A549 (cell line): ENCODE data around the gene SHISA6. TPM values are rescaled to one million over a fixed set of nuclear protein-coding genes. Genes with fewer than 3 reads are reported as not detected.

Source experiments
- ATAC-seq, 2 experiments: fragments of 200-7000 bp in 1 of 2; fragments of >200 bp in 1 of 2; cut with Nextera tagmentation in 1 of 2; cut with Tn5 transposase in 1 of 2; 3 replicates each; pipeline versions ENCODE4 v1.8.0 to v1.9.1; 2018 to 2020; ENCODE audit warnings: mild to moderate bottlenecking in 1 of 2, moderate library complexity in 1 of 2
- CTCF ChIA-PET: fragments of 300-600 bp; sonication (Branson Sonifier 250); formaldehyde crosslinking; extraction: SDS; loops from one replicate; lab custom pipeline; 2021; ENCODE audit warnings: antibody characterized with exemption, inconsistent platforms; lab: Yijun Ruan, JAX
- POLR2A ChIA-PET: fragments of 350-600 bp; formaldehyde crosslinking; extraction: SDS; loops from one replicate; lab custom pipeline; 2021; ENCODE audit warnings: antibody characterized with exemption, inconsistent platforms; lab: Yijun Ruan, JAX
- DNase-seq, 2 experiments: peaks; one replicate each; pipeline versions ENCODE4 v3.0.0 to v3.0.0-alpha.2; 2011 to 2016; ENCODE audit warnings: low read depth in 1 of 2, low spot score in 1 of 2
- FAIRE-seq: peaks from 2 replicates; lab custom pipeline; 2011; peaks lifted over from hg19 to GRCh38; lab: Jason Lieb, UNC
- H3K27ac ChIP-seq, 2 experiments: fragments of >200 bp; sonication (Bioruptor Twin); formaldehyde crosslinking; 3 replicates each; pipeline ENCODE4 v1.5.1; 2016 to 2017
- H3K4me1 ChIP-seq: fragments of >200 bp; sonication (Bioruptor Twin); formaldehyde crosslinking; 3 replicates; pipeline ENCODE4 v1.6.1; 2016
- H3K4me2 ChIP-seq: fragments of >200 bp; sonication (Bioruptor Twin); formaldehyde crosslinking; 3 replicates; pipeline ENCODE4 v1.6.1; 2016
- H3K4me3 ChIP-seq: fragments of >200 bp; sonication (Bioruptor Twin); formaldehyde crosslinking; 3 replicates; pipeline ENCODE4 v1.5.1; 2016
- H3K9me3 ChIP-seq: fragments of >200 bp; sonication (Bioruptor Twin); formaldehyde crosslinking; 3 replicates; pipeline ENCODE4 v1.6.1; 2016
- BHLHE40 ChIP-seq: IDR thresholded peaks from 2 replicates; pipeline ENCODE4 v1.6.1; 2012; ENCODE audit warnings: low read depth, low read length, inconsistent platforms
- EHF ChIP-seq: fragments of 250-450 bp; sonication (Bioruptor Pico); IDR thresholded peaks from 2 replicates; pipeline ENCODE4 v1.5.0; 2020; ENCODE audit warnings: mild to moderate bottlenecking
- FOSL2 ChIP-seq, 2 experiments: fragments of 450-650 bp in 1 of 2; fragments of >200 bp in 1 of 2; sonication (Bioruptor Twin) in 1 of 2; formaldehyde crosslinking; IDR thresholded peaks; 2 replicates each; pipeline versions ENCODE4 v1.5.0 to v1.6.1; 2016 to 2020; ENCODE audit warnings: mild to moderate bottlenecking in 1 of 2, moderate library complexity in 1 of 2
- GATA3 ChIP-seq: IDR thresholded peaks from 2 replicates; pipeline ENCODE4 v1.6.1; 2012; ENCODE audit warnings: borderline replicate concordance
- HDAC2 ChIP-seq: fragments of 200-600 bp; sonication (generic); IDR thresholded peaks from 2 replicates; pipeline ENCODE4 v1.6.1; 2016
- HOXA7 ChIP-seq: fragments of 250-450 bp; sonication (Bioruptor Pico); IDR thresholded peaks from 2 replicates; pipeline ENCODE4 v1.5.0; 2020; ENCODE audit warnings: mild to moderate bottlenecking, moderate library complexity
- HOXB5 ChIP-seq: fragments of 250-450 bp; sonication (Bioruptor Pico); IDR thresholded peaks from 2 replicates; pipeline ENCODE4 v1.5.0; 2020; ENCODE audit warnings: mild to moderate bottlenecking, moderate library complexity
- MAZ ChIP-seq: fragments of 150-350 bp; IDR thresholded peaks from 2 replicates; pipeline ENCODE4 v1.6.1; 2014; ENCODE audit warnings: antibody characterized with exemption, low read depth, low read length, borderline replicate concordance
- MYC ChIP-seq: IDR thresholded peaks from 2 replicates; pipeline ENCODE4 v1.6.1; 2012; ENCODE audit warnings: mild to moderate bottlenecking, inconsistent platforms, low read length, improper control_type of control experiment, borderline replicate concordance
- NFE2L2 ChIP-seq: fragments of 150-350 bp; conservative IDR thresholded peaks from 2 replicates; pipeline ENCODE4 v1.6.1; 2014; ENCODE audit warnings: low read length
- POLR2AphosphoS2 ChIP-seq: conservative IDR thresholded peaks from 2 replicates; pipeline ENCODE4 v1.6.1; 2012; ENCODE audit warnings: low read length, improper control_type of control experiment, inconsistent platforms
- SMC3 ChIP-seq: fragments of >200 bp; sonication (Bioruptor Twin); formaldehyde crosslinking; IDR thresholded peaks from 3 replicates; pipeline ENCODE4 v1.6.1; 2018; ENCODE audit warnings: inconsistent platforms
- TFCP2L1 ChIP-seq: fragments of 250-450 bp; sonication (Bioruptor Pico); IDR thresholded peaks from 2 replicates; pipeline ENCODE4 v1.5.0; 2021; ENCODE audit warnings: mild to moderate bottlenecking
- TP53 ChIP-seq: fragments of 250-450 bp; sonication (Bioruptor Pico); IDR thresholded peaks from 2 replicates; pipeline ENCODE4 v1.5.0; 2021; ENCODE audit warnings: mild to moderate bottlenecking, moderate library complexity
- ZFP36 ChIP-seq: fragments of 450-650 bp; IDR thresholded peaks from 2 replicates; pipeline ENCODE4 v1.6.1; 2014; ENCODE audit warnings: borderline replicate concordance; ENCODE audit not compliant: partially characterized antibody
- ZSCAN20 ChIP-seq: fragments of 250-450 bp; sonication (Bioruptor Pico); IDR thresholded peaks from 2 replicates; pipeline ENCODE4 v1.8.0; 2022; ENCODE audit warnings: mild to moderate bottlenecking, moderate library complexity
- WGBS: methylation state at CpG from one replicate; pipeline ENCODE4 v1.1.6; 2017; ENCODE audit errors: missing lambda C conversion rate; 5-methylcytosine and 5-hydroxymethylcytosine counted together
- polyA plus RNA-seq, 4 experiments: library from polyadenylated mRNA; depleted of rRNA in 3 of 4; stranded (reverse); fragments of >200 nt; fragmentation: RNase III in 1 of 4; extraction: RNeasy Plus Mini Kit Qiagen cat#74134 plus additional on column Dnase treatment in 1 of 4; gene quantifications; 2 replicates in 3 of 4; 3 replicates in 1 of 4; pipeline ENCODE4 v1.2.3, GENCODE V29; 2011 to 2017
- TF ChIP-seq, protein P1 (sequence below): fragments of 250-450 bp; sonication (Bioruptor Pico); IDR thresholded peaks from 2 replicates; pipeline ENCODE4 v1.5.0; 2020; ENCODE audit warnings: low read depth, mild to moderate bottlenecking, moderate library complexity
- TF ChIP-seq, protein P2 (sequence below): fragments of 150-350 bp; IDR thresholded peaks from 2 replicates; pipeline ENCODE4 v1.6.1; 2014; ENCODE audit warnings: low read depth, mild to moderate bottlenecking, low read length
- TF ChIP-seq, protein P3 (sequence below): IDR thresholded peaks from 2 replicates; pipeline ENCODE4 v1.6.1; 2012
- TF ChIP-seq, protein P4 (sequence below): IDR thresholded peaks from 2 replicates; pipeline ENCODE4 v1.6.1; 2012; ENCODE audit warnings: low read depth, borderline replicate concordance

Gene SHISA6
- polyA plus RNA-seq, 2 of the 4 experiments (the other 2 are of a cell fraction) = not detected

DNA sequence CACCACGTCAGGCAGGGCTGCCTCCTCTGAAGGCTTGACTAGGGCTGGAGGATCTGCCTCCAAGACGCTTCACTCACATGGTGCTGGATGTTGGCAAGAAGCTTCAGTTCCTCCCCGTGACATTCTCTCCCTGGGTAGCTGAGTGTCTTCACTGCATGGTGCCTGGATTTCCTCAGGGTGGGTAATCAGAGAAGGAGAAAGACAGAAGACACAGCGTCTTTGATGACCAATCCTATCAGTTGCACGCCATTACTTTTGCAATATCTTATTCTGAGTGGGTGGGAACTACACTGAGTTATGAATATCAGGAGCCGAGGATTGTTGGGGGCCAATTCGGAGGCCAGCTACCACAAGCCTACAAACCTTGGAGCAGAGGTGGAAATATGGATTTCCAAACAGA, 139.7 kb downstream of the SHISA6 start:
- DNase-seq (no peak), ATAC-seq (no peak), FAIRE-seq (no peak)
- WGBS = 4% methylated on average over 7 of the region's 7 CpGs
- Histone ChIP-seq H3K4me3 (no peak overlapping the region), H3K4me2 (no peak overlapping the region), H3K27ac (no peak overlapping the region)
- POLR2A ChIA-PET = no interaction called here
- TF ChIP-seq, protein P1, sequence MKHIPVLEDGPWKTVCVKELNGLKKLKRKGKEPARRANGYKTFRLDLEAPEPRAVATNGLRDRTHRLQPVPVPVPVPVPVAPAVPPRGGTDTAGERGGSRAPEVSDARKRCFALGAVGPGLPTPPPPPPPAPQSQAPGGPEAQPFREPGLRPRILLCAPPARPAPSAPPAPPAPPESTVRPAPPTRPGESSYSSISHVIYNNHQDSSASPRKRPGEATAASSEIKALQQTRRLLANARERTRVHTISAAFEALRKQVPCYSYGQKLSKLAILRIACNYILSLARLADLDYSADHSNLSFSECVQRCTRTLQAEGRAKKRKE = no peak
- TF ChIP-seq HDAC2 (no peak), ZFP36 (no peak), BHLHE40 (no peak), EHF (CRISPR knock-in tag) (no peak), MYC (no peak), FOSL2 (IDR thresholded peaks at IDR 0.05) (no peak), FOSL2 (CRISPR knock-in tag; IDR thresholded peaks at IDR 0.05) (no peak), HOXA7 (no peak), TFCP2L1 (CRISPR knock-in tag) (no peak)
- TF ChIP-seq, all 56 proteins: peak for 0
- Histone ChIP-seq H3K4me1 (no peaks in the 10 kb centered on the region), H3K9me3 (no peaks in the 10 kb centered on the region)
- CTCF ChIA-PET = no interaction called here

DNA sequence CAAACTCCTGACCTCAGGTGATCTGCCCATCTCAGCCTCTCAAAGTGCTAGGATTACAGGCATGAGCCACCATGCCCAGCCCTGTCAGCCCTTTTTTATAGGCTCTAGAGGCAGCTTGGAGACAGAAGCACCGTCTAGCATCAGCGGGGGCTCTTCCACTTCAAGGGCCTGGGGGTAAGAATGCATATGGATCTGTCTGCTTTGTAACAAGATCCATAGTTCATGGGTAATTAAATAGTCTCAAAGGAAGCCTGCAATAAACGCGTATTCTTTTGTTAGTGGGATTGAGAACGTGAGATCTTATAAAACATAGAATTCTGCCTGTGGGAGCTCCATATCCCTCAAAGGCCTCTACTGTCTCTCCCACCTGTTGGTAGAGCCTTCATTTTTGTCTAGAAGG, 142.1 kb downstream of the SHISA6 start:
- POLR2A ChIA-PET = no interaction called here
- CTCF ChIA-PET = no interaction called here
- no peak overlapping the region for H3K4me3 ChIP-seq
- no peaks in the 10 kb centered on the region for H3K9me3 ChIP-seq
- no peak for ATAC-seq
- WGBS = 46% methylated on average over 5 of the region's 5 CpGs
- no peak overlapping the region for H3K4me2 ChIP-seq
- no peak overlapping the region for H3K27ac ChIP-seq
- FAIRE-seq = no peak
- no peak for DNase-seq
- H3K4me1 ChIP-seq = no peaks in the 10 kb centered on the region
- TF ChIP-seq POLR2AphosphoS2 (no peak), HOXB5 (CRISPR knock-in tag) (no peak)

DNA sequence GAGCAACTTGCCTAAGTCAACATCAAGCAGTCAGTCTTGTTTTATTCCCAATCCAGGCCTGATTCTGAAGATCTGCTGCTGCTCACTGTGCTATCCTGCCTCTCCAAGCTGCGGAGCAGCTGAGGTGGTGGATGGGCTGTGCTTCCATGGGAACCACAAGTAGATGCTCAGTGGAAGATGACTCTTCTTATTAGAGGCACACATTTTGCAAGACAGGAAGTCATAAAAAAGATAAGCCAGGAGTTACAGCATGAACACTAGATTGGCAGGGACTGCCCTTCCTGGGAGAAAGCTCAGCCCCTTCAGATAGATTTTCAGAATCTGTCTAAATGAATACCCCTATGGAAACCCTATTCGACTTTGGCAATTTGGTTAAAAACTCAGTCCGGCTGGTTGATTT, 143.1 kb downstream of the SHISA6 start:
- POLR2A ChIA-PET = no interaction called here
- TF ChIP-seq, protein P2, sequence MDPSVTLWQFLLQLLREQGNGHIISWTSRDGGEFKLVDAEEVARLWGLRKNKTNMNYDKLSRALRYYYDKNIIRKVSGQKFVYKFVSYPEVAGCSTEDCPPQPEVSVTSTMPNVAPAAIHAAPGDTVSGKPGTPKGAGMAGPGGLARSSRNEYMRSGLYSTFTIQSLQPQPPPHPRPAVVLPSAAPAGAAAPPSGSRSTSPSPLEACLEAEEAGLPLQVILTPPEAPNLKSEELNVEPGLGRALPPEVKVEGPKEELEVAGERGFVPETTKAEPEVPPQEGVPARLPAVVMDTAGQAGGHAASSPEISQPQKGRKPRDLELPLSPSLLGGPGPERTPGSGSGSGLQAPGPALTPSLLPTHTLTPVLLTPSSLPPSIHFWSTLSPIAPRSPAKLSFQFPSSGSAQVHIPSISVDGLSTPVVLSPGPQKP = no peak
- TF ChIP-seq FOSL2 (IDR thresholded peaks at IDR 0.05) = no peak
- TF ChIP-seq FOSL2 (CRISPR knock-in tag; IDR thresholded peaks at IDR 0.05) = no peak
- no peak for TF ChIP-seq GATA3
- TF ChIP-seq, protein P1 = no peak
- no peak for TF ChIP-seq ZSCAN20 (CRISPR knock-in tag)
- no peak for TF ChIP-seq MAZ
- TF ChIP-seq, protein P3, sequence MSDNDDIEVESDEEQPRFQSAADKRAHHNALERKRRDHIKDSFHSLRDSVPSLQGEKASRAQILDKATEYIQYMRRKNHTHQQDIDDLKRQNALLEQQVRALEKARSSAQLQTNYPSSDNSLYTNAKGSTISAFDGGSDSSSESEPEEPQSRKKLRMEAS = no peak
- TF ChIP-seq, protein P4, sequence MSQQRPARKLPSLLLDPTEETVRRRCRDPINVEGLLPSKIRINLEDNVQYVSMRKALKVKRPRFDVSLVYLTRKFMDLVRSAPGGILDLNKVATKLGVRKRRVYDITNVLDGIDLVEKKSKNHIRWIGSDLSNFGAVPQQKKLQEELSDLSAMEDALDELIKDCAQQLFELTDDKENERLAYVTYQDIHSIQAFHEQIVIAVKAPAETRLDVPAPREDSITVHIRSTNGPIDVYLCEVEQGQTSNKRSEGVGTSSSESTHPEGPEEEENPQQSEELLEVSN = no peak
- TF ChIP-seq SMC3 = no peak
- TF ChIP-seq NFE2L2 = no peak
- no peak for TF ChIP-seq TP53
- Histone ChIP-seq H3K4me3 (no peak overlapping the region), H3K4me1 (no peaks in the 10 kb centered on the region), H3K9me3 (no peaks in the 10 kb centered on the region), H3K4me2 (no peak overlapping the region), H3K27ac (no peak overlapping the region)
- no peak for FAIRE-seq
- CTCF ChIA-PET = no interaction called here
- no peak for DNase-seq
- ATAC-seq = no peak
- 15% methylated on average over 3 of the region's 3 CpGs for WGBS
